NCI-H524 treated with DMSO at 0.1 percent for 48 hours (cell line): Measurements from ENCODE around the gene NEU2.
"Not testable (repeated sequence)": the region's sequence is repeated elsewhere in the genome, so short reads cannot be mapped to it uniquely, and the experiment has no call there.

Experiments
- DNase-seq: peaks from one replicate; lab custom pipeline; 2025; lab: John Stamatoyannopoulos, UW

NEU2 gene

DNA sequence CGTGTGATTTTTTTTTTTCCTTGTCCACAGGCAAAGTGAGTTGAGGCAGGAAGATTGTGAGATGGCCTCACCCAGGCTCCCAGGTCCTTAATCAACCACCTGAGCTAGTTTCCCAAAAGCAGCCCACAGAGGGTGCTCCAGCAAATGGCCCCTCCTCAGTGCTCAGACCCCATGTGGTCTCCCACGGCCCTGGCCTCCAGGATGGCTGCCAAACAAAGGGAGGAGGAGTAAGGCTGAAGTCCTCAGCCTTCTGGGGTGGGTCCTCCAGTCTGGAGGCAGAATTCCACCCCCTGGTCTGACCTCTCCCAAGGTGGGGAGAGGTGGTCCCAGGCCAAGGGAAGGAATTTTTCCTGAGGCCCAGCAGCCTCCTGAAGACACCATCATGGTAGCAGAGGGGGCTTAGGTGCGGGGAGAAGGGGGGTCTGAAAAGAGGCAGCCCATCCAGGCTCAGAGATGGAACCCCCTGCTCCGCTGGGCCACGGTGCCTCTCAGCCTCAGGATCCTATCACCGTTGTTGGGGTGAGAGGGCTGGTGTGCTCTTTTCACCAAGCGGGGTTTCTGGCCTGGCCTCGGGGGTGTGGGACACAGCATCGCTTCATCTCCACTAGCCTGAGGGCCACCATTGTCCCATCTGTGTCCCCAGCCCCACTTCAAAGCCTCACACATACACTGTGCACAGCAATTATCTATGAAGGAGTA is 21.8 kb upstream of the NEU2 start:
- no peak for DNase-seq

DNA sequence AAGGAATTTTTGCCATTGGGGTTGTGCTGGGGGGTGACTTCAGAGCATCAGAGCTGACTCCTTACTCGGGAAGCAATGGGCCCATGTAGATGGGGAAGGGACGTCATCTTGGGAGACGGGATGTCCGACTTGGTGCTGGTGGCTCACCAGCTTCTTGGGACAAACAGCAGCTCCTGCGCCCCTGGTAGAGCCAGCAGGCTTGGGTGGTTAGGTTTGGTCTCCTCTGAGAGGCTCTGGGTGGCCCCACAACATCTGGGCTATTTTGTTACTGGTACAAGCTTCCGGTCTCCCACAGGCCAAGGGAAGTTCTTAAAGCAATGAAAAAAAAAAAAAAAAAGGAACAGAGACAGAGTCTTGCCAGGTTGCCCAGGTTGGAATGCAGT is 21.2 kb upstream of the NEU2 start:
- no peak for DNase-seq

DNA sequence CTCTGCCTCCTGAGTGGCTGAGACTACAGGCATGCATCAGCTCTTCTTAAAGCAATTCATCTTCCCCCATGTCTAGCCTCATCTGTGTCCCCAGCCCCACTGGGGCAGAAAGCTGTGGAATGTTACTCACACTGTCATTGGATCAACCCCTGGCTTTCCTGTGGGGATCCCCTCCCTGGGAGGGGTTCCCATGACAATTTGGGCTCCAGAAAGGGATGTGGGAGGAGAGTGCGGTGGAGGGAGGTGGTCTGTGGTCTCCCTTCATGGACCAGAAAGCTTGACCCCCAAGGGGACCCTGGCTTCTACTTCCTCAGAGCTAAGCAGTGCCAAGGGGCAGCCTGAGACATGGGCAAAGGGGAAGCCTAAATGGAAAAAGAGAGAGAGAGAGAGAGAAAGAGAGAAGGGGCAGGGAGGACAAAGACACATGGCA is 20.8 kb upstream of the NEU2 start:
- no peak for DNase-seq

DNA sequence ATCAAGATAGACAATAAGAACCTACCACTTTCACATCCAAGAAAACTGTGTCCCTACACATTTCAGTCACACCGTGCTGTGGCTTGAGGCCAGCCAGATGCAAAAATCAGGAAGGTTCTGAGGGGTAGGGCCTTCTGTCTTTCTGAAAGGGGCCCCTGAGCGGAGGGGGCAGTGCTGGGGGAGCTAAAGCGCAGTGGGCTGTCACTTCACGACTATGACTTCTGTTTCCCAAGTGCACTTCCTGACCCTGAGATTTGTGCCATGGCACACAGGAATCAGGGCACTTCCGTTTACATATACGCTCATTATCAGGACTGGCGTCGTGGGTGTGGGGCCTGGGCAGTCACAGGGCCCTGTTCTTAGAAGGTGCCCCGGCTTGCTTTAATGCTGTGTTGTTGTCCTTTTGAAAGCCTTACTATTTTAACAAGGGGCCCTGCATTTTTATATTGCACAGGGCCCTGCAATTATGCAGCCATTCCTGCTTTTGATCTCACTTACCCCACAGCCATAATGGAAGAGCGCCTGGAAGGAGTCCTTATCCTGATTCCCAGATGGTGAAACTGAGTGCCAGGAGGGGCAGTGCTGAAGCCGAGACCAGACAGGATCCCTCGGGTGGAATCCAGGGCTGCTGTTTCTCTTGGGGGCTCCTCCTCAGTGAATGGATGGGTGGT is 20.0 kb upstream of the NEU2 start:
- no peak for DNase-seq

DNA sequence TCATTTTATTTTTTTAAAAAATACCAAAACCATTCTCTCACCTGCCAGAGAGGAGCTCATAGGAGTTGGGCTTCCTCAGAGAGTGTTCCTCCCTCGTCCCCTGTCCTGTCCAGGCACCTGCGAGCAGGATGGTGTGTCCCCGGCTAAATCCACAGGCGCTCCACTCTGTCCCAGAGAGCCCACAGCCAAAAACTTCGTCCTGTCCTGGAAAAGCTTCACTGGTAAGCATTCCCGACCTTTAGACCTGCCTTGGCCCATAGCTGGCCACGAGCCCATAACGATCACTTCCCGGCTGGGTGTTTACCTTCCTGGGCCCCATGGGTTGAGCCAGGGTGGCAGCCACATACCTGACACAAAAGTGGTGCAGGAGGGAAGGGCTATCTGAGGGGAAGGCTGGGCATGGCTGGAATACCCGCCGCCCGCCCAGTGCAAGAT is 19.4 kb upstream of the NEU2 start, which contains the start of gene NGEF:
TSS of gene NGEF (minus strand) at position 230 of the 435 bp plus-strand sequence. CDS start 38,366 bp downstream, outside the sequence.
- no peak for DNase-seq

DNA sequence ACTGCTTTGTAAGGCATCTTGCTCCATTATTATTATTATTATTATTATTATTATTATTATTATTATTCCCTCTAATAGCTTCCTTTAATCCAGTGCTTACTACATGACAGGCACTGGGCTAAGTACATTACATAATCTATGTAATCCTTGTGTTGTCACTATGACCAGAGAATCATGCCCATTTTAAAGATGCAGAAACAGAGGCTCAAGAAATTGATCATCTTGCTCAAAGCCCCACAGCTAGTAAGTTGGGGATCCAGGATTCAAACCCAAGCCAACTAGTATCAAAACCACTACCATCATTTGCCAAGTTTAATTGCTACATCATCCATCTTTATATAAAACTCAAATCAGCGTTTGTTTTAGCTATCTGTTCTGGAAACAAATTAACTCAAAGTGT is 18.8 kb upstream of the NEU2 start:
- no peak for DNase-seq

DNA sequence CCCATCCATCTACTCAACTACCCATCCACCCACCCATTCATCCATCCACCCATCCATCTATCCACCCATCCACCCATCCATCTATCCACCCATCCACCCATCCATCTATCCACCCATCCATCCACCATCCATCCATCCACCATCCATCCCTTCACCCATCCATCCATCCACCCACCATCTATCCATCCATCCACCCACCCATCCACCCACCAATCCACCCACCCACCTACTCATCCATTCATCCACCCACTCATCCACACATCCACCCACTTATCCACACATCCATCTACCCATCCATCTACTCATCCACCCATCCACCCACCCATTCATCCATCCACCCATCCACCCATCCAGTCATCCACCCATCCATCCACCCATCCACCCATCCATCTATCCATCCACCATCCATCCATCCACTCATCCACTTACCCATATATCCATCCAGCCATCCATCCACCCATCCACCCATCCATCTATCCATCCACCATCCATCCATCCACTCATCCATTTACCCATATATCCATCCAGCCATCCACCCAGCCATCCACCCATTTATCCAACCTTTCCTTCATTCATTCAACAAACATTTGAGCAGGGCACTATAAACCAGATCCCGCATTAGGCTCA is 17.3 kb upstream of the NEU2 start:
- DNase-seq, result no peak

DNA sequence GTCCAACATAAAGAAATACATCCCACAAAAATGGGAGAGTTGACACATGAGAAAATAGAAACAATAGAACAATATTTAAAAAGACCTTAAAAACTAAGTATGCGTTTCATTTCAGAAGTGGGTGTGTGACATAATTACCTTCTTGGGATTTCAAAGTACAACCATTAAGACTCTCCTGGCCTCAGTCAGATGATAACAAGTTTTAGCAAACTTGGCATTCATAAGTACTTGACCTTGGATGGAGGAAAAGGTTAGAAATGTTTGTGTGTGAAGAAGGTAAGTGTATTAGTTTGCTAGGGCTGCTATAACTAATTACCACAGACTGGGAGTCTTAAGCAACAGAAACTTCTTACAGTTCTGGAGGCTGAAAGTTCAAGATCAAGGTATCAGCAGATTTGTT is 14.5 kb upstream of the NEU2 start:
- DNase-seq, result no peak

DNA sequence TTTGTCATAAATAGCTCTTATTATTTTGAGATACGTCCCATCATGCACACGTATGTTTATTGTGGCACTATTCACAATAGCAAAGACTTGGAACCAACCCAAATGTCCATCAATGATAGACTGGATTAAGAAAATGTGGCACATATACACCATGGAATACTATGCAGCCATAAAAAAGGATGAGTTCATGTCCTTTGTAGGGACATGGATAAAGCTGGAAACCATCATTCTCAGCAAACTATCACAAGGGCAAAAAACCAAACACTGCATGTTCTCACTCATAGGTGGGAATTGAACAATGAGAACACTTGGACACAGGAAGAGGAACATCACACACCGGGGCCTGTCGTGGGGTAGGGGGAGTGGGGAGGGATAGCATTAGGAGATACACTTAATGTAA is 12.9 kb upstream of the NEU2 start:
- DNase-seq, result not testable (repeated sequence)

DNA sequence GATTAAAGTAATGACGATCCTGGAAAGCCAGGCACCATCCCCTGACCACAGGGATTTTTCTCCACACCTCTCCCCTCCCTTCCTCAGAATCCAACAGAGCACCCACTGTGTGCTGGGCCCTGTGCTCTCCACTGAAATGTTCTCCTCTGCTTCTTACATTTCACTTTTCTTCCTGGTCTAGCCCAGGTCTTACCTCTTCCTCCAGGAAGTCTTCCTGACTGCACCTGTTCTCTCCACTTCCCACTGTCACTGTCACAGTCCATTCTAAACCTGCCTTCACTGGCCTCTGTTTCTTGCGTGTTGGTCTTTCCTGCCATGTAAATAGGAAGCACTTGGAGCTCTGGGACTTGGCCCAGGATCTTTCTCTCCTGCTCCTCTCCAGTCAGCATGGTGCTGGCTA is 12.0 kb upstream of the NEU2 start:
- no peak for DNase-seq

DNA sequence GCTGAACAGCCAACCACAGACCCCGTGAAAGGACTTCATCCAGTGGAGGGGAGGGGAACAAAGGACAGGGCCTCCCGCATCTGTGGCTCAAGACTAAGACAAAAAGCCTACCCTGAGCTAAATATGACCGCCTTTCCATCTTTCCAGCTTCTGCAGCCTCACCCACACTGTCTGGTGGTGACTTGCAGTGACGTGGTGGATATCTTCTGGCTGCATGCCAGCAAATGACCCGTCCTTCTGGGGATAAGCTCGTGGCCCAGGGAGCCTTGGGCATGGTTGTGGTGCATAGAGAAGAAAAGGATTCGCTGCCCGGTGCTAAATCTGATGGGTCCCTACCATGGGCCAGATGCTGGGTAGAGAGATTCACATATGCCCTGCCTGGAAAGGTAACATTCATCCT is 10.7 kb upstream of the NEU2 start:
- no peak for DNase-seq

DNA sequence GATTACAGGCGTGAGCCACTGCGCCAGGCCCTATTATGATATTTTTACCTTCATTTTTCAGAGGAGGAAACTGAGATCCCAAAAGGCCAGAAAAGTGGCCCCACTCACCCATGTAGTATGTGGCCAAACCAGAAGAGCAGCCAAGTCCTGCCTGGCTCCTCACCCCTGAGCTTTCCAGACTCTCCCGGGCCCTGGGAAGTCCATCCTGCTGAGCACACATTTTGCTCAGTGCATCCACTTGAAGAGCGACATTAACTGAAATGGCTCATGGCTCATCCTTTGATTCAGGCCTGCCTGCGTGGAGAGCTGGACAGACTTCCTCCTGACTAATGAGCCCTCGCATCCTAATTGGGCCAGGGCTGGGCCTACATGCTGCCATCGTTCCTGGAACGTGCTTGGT is 9.9 kb upstream of the NEU2 start:
- DNase-seq, result no peak

DNA sequence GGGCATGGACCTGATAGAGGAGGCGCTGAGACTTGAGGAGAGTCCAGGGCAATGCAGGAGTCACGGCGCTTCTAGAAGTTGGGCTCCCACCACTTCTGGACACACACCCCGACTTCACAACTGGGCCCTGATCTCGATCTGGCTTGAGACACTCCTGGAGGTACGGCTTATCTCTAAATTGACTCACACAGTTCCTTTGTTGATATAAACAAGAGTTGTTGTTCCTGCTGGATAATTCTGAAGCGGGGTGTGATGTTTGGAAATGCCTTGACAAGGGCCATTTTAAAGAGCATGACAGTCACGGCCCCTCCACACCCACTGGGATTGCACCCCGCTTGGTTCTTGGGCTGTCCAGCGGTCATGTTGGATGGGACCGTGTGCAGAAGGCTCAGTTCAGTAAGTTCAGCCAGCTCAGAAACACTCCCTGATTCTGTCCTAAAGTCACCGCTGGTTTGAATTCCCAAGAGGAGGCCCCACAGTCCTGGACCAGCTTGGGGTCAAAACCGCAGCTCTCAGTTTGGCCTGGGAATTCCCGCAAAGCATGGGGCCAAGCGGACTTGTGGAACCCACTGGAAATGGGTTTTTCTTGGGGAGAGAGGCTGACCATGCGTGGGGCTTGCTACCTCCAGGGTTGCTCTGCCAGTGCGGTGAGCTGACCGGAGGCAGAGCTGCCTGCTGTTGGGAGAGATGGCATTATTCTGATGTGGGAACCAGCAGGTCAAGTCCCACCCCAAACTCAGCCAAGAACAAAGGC is 9.3 kb upstream of the NEU2 start:
- DNase-seq, result no peak

DNA sequence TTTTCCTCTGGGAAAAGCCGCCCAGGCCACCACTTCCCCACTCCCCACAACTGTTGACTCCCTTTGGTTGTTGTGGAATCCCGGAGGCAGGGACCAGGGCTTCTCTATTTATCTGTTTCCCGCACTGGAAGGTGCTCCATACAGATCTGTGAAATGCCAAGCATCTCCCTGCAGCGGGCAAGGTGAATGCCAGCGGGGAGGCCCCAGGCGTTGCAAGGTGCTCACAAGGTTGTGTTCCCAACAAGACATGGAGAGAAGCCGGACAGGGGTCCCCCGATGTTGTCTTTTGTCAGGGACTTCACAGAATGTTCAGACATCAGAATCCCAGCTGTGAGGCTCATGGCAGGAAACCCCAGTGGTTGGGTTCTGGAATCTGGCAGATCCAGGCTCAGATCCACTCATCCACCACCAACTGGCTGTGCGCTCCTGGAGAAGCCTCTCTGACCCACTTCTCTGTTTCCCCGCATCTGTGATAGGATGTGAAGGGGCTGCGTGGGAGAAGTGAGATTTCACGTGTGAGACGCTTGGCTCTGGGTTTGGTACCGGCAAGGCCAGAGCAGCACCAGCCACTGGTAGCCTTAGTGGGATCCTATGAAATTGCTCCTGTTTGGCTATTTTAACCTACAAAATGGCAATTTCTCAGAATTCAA is 8.6 kb upstream of the NEU2 start:
- no peak for DNase-seq

DNA sequence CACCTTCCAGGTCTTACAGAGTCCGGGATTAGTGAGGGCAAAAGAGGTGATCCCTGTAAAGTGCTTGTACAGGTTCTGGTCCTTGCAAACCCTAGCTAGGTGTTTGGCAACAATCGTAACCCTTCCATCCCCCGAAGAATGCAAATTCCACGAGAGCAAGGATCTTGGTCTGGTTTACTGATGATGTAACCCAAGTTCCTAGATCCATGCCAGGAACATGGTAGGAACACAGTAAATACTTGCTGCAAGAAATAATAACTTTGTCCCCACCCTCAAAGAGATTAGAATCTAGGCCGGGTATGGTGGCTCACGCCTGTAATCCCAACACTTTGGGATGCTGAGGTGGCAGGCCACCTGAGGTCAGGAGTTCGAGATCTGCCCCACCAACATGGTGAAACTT is 6.8 kb upstream of the NEU2 start:
- DNase-seq, result no peak

DNA sequence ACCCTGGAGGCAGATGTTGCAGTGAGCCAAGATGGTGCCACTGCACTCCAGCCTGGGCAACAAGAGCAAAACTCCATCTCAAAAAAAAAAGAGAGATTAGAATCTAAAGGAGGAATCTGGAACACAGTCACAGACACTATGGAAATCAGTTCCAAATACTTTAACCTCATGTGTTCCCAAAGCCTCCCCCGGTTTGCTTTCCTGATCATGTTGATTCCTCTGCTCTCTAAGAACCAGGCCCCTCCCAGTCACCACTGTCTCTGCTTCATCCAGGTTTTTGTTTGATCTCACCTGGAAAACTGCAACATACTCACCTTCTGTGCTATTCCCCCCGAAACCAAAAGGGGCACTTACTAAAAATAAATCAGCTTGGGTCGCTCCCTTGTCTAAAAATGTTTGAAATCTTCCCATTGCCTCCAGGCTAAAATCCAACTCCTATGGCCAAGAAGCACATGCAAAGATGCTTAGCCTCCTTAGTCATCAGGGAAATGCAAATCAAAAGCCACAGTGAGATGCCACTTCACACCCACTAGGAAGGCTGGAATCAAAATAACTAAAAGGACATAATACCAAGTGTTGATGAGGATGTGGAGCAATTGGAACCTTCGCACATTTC is 6.2 kb upstream of the NEU2 start:
- DNase-seq, result no peak

DNA sequence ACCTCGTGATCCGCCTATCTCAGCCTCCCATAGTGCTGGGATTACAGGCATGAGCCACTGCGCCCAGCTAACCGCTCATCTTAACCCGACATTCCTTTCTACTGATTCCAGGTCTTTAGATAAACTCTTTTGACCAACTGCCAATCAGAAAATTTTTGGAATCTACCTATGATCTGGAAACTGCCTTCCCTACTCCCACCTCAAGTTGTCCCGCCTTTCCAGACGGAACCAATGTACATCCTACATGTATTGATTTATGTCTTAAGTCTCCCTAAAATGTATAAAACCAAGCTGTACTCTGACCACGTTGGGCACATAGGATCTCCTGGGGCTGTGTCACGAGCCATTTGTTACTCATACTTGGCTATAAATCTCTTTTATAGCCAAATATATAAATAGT is 3.2 kb upstream of the NEU2 start:
- no peak for DNase-seq

DNA sequence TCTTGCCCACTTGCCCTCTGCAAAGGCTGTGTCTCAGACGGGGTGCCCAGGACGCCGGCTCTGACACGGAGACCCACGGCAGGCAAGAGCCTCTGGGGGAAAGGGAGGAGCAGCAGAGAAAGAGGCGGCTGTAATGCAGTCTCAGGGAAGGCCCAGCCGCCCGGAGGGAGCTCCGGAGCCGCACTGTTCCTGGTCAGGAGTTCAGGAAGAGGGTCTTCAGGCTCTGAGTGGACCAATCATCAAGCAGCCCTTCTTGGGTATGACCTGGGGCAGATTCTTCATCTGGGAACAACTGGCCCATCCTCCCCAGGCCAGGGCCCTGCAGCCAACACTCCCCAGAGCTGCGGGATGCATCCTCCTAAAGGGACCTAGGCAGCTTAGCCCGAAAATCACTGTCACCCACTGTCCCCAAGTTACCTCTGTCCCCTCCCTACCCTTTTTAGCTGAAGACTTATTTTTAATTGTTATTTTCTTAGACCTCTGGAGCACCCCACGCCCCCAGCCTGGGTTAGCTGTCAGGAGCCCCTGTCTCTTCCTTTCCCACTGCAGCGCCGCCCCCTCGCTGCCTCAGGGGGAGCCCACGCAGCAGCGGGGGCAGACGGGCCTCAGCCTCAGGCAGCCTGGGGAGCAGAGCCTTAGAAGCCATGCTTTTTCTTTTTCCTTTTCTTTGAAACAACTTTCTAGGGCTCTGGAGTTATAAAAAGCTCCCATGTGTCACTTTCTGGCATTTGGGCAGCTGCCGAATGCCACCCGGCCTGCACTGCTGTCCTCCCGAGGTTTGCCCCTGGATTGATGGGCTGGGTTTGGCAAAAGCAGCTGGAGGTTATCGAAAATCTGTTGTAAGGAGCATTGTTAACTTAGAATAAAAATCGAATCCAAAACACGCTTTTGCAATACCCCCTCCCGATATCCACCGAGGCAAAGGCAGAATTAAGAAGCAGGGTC is 644 bp upstream of the NEU2 start:
- DNase-seq, result no peak

DNA sequence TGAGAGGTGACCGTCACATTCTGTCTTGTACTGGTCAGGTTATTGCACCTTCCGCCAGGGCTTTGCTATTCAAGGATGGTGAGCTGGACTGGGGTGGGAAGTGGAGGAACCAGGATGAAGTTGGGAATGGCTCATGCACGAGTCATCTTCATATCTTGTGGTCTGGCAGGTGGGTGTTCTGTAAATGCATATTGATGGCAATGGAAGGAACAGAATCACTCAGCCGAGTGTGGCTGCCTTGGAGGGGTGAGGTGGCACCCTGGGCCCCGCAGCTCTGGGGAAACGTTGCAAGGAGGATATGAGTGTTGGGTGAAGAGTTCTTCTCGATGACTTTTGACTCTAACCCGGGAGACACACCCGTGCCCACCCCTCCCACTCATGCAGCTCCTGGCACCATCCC is 1.2 kb downstream of the NEU2 start:
- no peak for DNase-seq

DNA sequence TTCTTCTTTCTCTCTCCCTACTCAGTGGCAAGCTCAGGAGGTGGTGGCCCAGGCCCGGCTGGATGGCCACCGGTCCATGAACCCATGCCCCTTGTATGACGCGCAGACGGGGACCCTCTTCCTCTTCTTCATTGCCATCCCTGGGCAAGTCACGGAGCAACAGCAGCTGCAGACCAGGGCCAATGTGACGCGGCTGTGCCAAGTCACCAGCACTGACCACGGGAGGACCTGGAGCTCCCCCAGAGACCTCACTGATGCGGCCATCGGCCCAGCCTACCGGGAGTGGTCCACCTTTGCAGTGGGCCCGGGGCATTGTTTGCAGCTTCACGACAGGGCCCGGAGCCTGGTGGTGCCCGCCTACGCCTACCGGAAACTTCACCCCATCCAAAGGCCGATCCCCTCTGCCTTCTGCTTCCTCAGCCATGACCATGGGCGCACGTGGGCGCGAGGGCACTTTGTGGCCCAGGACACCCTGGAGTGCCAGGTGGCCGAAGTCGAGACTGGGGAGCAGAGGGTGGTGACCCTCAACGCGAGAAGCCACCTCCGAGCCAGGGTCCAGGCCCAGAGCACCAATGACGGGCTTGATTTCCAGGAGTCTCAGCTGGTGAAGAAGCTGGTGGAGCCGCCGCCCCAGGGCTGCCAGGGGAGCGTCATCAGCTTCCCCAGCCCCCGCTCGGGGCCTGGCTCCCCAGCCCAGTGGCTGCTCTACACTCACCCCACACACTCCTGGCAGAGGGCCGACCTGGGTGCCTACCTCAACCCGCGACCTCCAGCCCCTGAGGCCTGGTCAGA is 1.8 kb downstream of the NEU2 start:
- no peak for DNase-seq
